H1 (cell line): Measurements from ENCODE around the gene GSDMA. TPM values are rescaled to one million over a fixed set of nuclear protein-coding genes. Genes with fewer than 3 reads are reported as not detected.

Experiments
- ATF2 ChIP-seq: IDR thresholded peaks from 2 replicates; pipeline ENCODE4 v1.6.1; 2012; ENCODE audit warnings: low read length, inconsistent platforms
- BRCA1 ChIP-seq: IDR thresholded peaks from 2 replicates; pipeline ENCODE4 v1.6.1; 2012; ENCODE audit warnings: low read depth, low read length, improper control_type of control experiment
- POLR2AphosphoS5 ChIP-seq: IDR thresholded peaks from 2 replicates; pipeline ENCODE4 v1.6.1; 2011; ENCODE audit warnings: low read depth, low read length
- polyA plus RNA-seq, 7 experiments: library from polyadenylated mRNA; depleted of rRNA in 3 of 7; stranded (reverse) in 5 of 7; unstranded in 2 of 7; fragments of >200 nt in 5 of 7; fragments of 200-250 nt in 2 of 7; gene quantifications; 1 replicate in 5 of 7; 2 replicates in 1 of 7; 4 replicates in 1 of 7; pipeline versions ENCODE4 v1.2.1 to v1.2.3, GENCODE V29; 2011 to 2013; ENCODE audit warnings: missing spikeins in 2 of 7, mixed read lengths in 2 of 7
- total RNA-seq: library from RNA; stranded (reverse); fragmentation: NEBNext Ultra II Directional; extraction: Animal tissue kit (Norgen Biotek cat#: 25700); gene quantifications from 2 replicates; pipeline ENCODE4 v1.2.1, GENCODE V29; 2021

GSDMA gene
- total and polyA plus RNA-seq, 2 of the 8 experiments (the other 6 are each of a cell fraction or from before 2014, with no cell fraction given): 0.03 TPM; not detected in 1

- TF ChIP-seq ATF2 (no peak), BRCA1 (no peak), POLR2AphosphoS5 (no peak)
Measured at GRCh38 chr17:39924691-39925055, 38.1 kb upstream of the GSDMA start (continued).
